HepG2 (cell line): ENCODE data around the gene ABCB8.

Source experiments
- AHR ChIP-seq: IDR thresholded peaks from 2 replicates; pipeline ENCODE4 v1.6.1; 2018; ENCODE audit warnings: missing genetic modification reagents, missing compliant biosample characterization
- ETV5 ChIP-seq: IDR thresholded peaks from 2 replicates; pipeline ENCODE4 v1.6.1; 2018; ENCODE audit warnings: missing biosample characterization, missing genetic modification reagents, inconsistent platforms, borderline replicate concordance
- GABPA ChIP-seq, 2 experiments: IDR thresholded peaks; 2 replicates each; pipeline ENCODE4 v1.6.1; 2011 to 2016; ENCODE audit warnings: low read depth in 2 of 2, low read length in 1 of 2, missing biosample characterization in 1 of 2, missing genetic modification characterization in 1 of 2
- NFYB ChIP-seq: sonication (generic); formaldehyde crosslinking; IDR thresholded peaks from 2 replicates; pipeline ENCODE4 v1.4.0; 2020; ENCODE audit warnings: missing genetic modification reagents
- SMARCC2 ChIP-seq: fragments of 450-650 bp; IDR thresholded peaks from 2 replicates; pipeline ENCODE4 v1.6.1; 2017; ENCODE audit warnings: antibody characterized with exemption, mild to moderate bottlenecking
- TP53 ChIP-seq: sonication (generic); formaldehyde crosslinking; conservative IDR thresholded peaks from 2 replicates; pipeline ENCODE4 v1.4.0; 2020; ENCODE audit warnings: missing genetic modification reagents
- ZFX ChIP-seq: sonication (generic); formaldehyde crosslinking; IDR thresholded peaks from 2 replicates; pipeline ENCODE4 v1.4.0; 2020; ENCODE audit warnings: mild to moderate bottlenecking, low read depth, missing genetic modification reagents, moderate library complexity
- ZNF274 ChIP-seq: sonication (generic); formaldehyde crosslinking; IDR thresholded peaks from 2 replicates; pipeline ENCODE4 v1.5.1; 2020; ENCODE audit warnings: mild to moderate bottlenecking, missing genetic modification reagents
- ZNF577 ChIP-seq: sonication (generic); formaldehyde crosslinking; IDR thresholded peaks from 2 replicates; pipeline ENCODE4 v1.4.0; 2020; ENCODE audit warnings: mild to moderate bottlenecking, low read depth, missing genetic modification reagents, borderline replicate concordance
- TF ChIP-seq, protein P1 (sequence below): sonication (generic); formaldehyde crosslinking; IDR thresholded peaks from 2 replicates; pipeline ENCODE4 v1.8.0; 2023; ENCODE audit warnings: mild to moderate bottlenecking, missing genetic modification reagents
- TF ChIP-seq, protein P2 (sequence below): sonication (generic); formaldehyde crosslinking; IDR thresholded peaks from 2 replicates; pipeline ENCODE4 v1.4.0; 2020; ENCODE audit warnings: mild to moderate bottlenecking, missing genetic modification reagents
- TF ChIP-seq, protein P3 (sequence below): sonication (generic); formaldehyde crosslinking; IDR thresholded peaks from 2 replicates; pipeline ENCODE4 v1.4.0; 2020; ENCODE audit warnings: missing genetic modification reagents
- TF ChIP-seq, protein P4 (sequence below): sonication (generic); formaldehyde crosslinking; IDR thresholded peaks from 2 replicates; pipeline ENCODE4 v1.8.0; 2022; ENCODE audit warnings: missing genetic modification reagents, mild to moderate bottlenecking, inconsistent platforms, borderline replicate concordance

DNA sequence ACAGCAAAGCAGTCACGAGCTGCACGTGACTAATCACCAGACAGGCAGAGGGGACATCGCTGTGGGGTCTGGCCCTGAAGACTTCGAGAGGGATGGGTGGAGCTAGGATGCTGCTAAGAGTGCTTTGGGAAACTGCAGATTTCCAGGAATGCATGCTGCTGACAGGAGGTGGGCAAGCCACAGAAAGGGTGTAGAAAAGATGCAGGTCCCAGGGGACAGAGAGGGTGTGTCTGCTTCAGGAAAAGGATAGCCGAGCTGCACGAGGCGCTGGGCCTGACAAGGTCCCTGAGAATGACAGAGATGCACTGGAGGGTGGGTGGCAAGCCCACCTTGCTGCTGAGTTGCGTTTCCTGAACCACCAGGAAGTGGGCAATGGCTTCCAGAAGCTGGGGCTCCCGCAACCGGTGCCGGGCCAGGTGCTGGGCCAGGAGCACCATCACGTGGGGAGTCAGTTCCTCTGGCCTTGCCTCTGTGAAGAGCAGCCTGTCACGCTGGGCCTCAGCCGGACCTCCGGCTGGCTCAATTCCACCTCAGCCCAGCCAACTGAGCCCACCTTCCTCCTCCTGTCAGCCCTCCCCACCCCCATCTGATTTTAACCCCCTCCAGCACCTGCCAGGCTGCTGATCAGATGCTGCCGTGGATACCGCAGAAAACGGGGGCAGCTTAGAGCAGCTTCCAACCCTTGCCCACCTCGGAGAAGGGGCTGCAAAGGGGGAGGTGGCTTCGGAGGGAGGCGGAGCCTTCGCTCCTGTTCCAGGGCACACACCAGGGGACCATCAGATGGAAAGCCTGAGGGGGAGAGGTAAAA lies 50.2 kb downstream of the ABCB8 start:
- TF ChIP-seq, protein P1, sequence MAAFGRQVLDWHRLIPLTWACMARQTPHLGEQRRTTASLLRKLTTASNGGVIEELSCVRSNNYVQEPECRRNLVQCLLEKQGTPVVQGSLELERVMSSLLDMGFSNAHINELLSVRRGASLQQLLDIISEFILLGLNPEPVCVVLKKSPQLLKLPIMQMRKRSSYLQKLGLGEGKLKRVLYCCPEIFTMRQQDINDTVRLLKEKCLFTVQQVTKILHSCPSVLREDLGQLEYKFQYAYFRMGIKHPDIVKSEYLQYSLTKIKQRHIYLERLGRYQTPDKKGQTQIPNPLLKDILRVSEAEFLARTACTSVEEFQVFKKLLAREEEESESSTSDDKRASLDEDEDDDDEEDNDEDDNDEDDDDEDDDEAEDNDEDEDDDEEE = no peak
- TF ChIP-seq SMARCC2 (no peak), ZNF274 (no peak), NFYB (CRISPR knock-in tag) (no peak), ETV5 (CRISPR knock-in tag) (no peak), TP53 (CRISPR knock-in tag) (no peak), ZNF577 (CRISPR knock-in tag) (no peak), GABPA (IDR thresholded peaks at IDR 0.05; ENCODE audit: low read depth, low read length) (no peak), GABPA (CRISPR knock-in tag; IDR thresholded peaks at IDR 0.05; ENCODE audit: low read depth) (no peak), AHR (CRISPR knock-in tag) (no peak), ZFX (CRISPR knock-in tag) (no peak)
- TF ChIP-seq, protein P2, sequence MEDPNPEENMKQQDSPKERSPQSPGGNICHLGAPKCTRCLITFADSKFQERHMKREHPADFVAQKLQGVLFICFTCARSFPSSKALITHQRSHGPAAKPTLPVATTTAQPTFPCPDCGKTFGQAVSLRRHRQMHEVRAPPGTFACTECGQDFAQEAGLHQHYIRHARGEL = no peak
- TF ChIP-seq, protein P3, sequence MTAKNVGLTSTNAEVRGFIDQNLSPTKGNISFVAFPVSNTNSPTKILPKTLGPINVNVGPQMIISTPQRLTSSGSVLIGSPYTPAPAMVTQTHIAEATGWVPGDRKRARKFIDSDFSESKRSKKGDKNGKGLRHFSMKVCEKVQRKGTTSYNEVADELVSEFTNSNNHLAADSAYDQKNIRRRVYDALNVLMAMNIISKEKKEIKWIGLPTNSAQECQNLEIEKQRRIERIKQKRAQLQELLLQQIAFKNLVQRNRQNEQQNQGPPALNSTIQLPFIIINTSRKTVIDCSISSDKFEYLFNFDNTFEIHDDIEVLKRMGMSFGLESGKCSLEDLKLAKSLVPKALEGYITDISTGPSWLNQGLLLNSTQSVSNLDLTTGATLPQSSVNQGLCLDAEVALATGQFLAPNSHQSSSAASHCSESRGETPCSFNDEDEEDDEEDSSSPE (CRISPR knock-in tag) = no peak
- TF ChIP-seq, protein P4, sequence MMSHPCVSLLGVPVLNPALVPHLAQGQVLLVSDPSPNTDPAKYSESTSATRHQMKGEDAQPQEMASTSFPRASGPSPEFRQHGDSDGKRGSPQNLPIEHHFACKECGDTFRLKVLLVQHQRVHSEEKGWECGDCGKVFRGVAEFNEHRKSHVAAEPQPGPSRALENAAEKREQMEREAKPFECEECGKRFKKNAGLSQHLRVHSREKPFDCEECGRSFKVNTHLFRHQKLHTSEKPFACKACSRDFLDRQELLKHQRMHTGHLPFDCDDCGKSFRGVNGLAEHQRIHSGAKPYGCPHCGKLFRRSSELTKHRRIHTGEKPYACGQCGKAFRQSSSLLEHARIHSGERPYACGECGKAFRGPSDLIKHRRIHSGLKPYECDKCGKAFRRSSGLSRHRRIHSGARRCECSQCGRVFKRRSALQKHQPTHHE = no peak
